Ascending aorta (tissue), 2 donors: Measurements from ENCODE around the gene INCENP. TPM values are rescaled to one million over a fixed set of nuclear protein-coding genes. Genes with fewer than 3 reads are reported as not detected.

Experiments
- DNase-seq, 2 donors: peaks; one replicate each; pipeline ENCODE4 v3.0.0-alpha.2; 2019; ENCODE audit warnings: low spot score in 2 of 2
- H3K27ac ChIP-seq, 2 donors: fragments of 200-600 bp; sonication (generic); one replicate each; pipeline ENCODE4 v1.5.1; 2016 to 2017; ENCODE audit warnings: mild to moderate bottlenecking in 1 of 2
- H3K27me3 ChIP-seq: fragments of 200-600 bp; sonication (generic); one replicate; pipeline ENCODE4 v1.5.1; 2017
- H3K36me3 ChIP-seq, 2 donors: fragments of 200-600 bp; sonication (generic); one replicate each; pipeline ENCODE4 v1.5.1; 2016
- H3K4me1 ChIP-seq, 2 donors: fragments of 200-600 bp; sonication (generic); one replicate each; pipeline ENCODE4 v1.5.1; 2016 to 2017; ENCODE audit warnings: mild to moderate bottlenecking in 1 of 2
- H3K4me3 ChIP-seq, 2 donors: fragments of 200-600 bp; sonication (generic); one replicate each; pipeline ENCODE4 v1.5.1; 2016 to 2017; ENCODE audit warnings: mild to moderate bottlenecking in 1 of 2
- H3K9me3 ChIP-seq, 2 donors: fragments of 200-600 bp; sonication (generic); one replicate each; pipeline ENCODE4 v1.5.1; 2016
- CTCF ChIP-seq, 3 experiments: fragments of 200-600 bp in 2 of 3; fragments of 450-650 bp in 1 of 3; sonication (generic) in 2 of 3; IDR thresholded peaks; one replicate each; pipeline ENCODE4 v1.5.1; 2016 to 2019; ENCODE audit warnings: antibody characterized with exemption in 3 of 3, mild to moderate bottlenecking in 1 of 3, moderate library complexity in 1 of 3
- intact Hi-C: fragments of 100-400 bp; cut with DNase I; formaldehyde crosslinking; loops from one replicate; pipeline ENCODE4 v1.15.1; 2023
- total RNA-seq: library from RNA; depleted of rRNA; stranded (reverse); fragments of >200 nt; gene quantifications from one replicate; pipeline ENCODE4 v1.1.0, GENCODE V29; 2016

Gene INCENP
- total RNA-seq, 1 donor from 2014 or later = 55.5 TPM

GRCh38 chr11:62129590-62130282 lies 5.9 kb downstream of the INCENP start:
- H3K27ac ChIP-seq = no peak overlapping the region
- TF ChIP-seq CTCF (IDR thresholded peaks at IDR 0.05) = no peak
- peaks cover 25 to 31% of the 10 kb centered on the region in 2 donors for H3K36me3 ChIP-seq
- no peaks in the 10 kb centered on the region for H3K27me3 ChIP-seq
- no peak overlapping the region for H3K4me3 ChIP-seq
- peaks cover 4 to 9% of the 10 kb centered on the region in 2 donors for H3K4me1 ChIP-seq
- intact Hi-C loops = no loop called here
- H3K9me3 ChIP-seq = no peaks in the 10 kb centered on the region
- DNase-seq = no peak

- no peak overlapping the region for H3K4me3 ChIP-seq
- H3K36me3 ChIP-seq = peaks cover 25 to 35% of the 10 kb centered on the region in 2 donors
- no peaks in the 10 kb centered on the region for H3K9me3 ChIP-seq
- no peaks in the 10 kb centered on the region for H3K27me3 ChIP-seq
- intact Hi-C loops = no loop called here
- no peak overlapping the region for H3K27ac ChIP-seq
- TF ChIP-seq CTCF (IDR thresholded peaks at IDR 0.05) = no peak
- peak in 1 of 2 donors; percentile 59 for DNase-seq
- H3K4me1 ChIP-seq = peaks cover 0 to 2% of the 10 kb centered on the region in 2 donors
Observed at GRCh38 chr11:62130283-62131169, 6.7 kb downstream of the INCENP start.

- H3K9me3 ChIP-seq = no peaks in the 10 kb centered on the region
- no peak overlapping the region for H3K4me3 ChIP-seq
- intact Hi-C loops = no loop called here
- DNase-seq = peak in 1 of 2 donors; percentile 27
- TF ChIP-seq CTCF (IDR thresholded peaks at IDR 0.05) = no peak
- no peak overlapping the region for H3K27ac ChIP-seq
- no peaks in the 10 kb centered on the region for H3K4me1 ChIP-seq
- H3K36me3 ChIP-seq = peaks cover 25 to 35% of the 10 kb centered on the region in 2 donors
- H3K27me3 ChIP-seq = no peaks in the 10 kb centered on the region
Observed at GRCh38 chr11:62131170-62131464, 7.3 kb downstream of the INCENP start.

GRCh38 chr11:62132191-62132590 lies 8.4 kb downstream of the INCENP start:
- intact Hi-C loops = no loop called here
- Histone ChIP-seq H3K4me3 (no peak overlapping the region), H3K4me1 (no peaks in the 10 kb centered on the region), H3K27ac (no peak overlapping the region), H3K9me3 (no peaks in the 10 kb centered on the region), H3K36me3 (peaks cover 25 to 35% of the 10 kb centered on the region in 2 donors), H3K27me3 (no peaks in the 10 kb centered on the region)
- TF ChIP-seq CTCF (IDR thresholded peaks at IDR 0.05) = no peak
- DNase-seq = peak in 1 of 2 donors; percentile 44

GRCh38 chr11:62132689-62133293 lies 9.0 kb downstream of the INCENP start:
- Histone ChIP-seq H3K4me3 (no peak overlapping the region), H3K27ac (no peak overlapping the region), H3K4me1 (no peaks in the 10 kb centered on the region), H3K27me3 (no peaks in the 10 kb centered on the region), H3K36me3 (peaks cover 25 to 35% of the 10 kb centered on the region in 2 donors), H3K9me3 (no peaks in the 10 kb centered on the region)
- intact Hi-C loops = no loop called here
- no peak for TF ChIP-seq CTCF (IDR thresholded peaks at IDR 0.05)
- peak in 1 of 2 donors; percentile 35 for DNase-seq
